Mammary epithelial cell (primary cell): ENCODE measurements around the gene APLP1.

ENCODE experiments used
- CTCF ChIP-seq, 2 donors: IDR thresholded peaks in 1 of 2; conservative IDR thresholded peaks in 1 of 2; 2 replicates each; pipeline ENCODE4 v1.5.1; 2011 to 2012; ENCODE audit warnings: inconsistent platforms in 2 of 2, low read length in 2 of 2, mild to moderate bottlenecking in 2 of 2, control low read depth in 1 of 2, low read depth in 1 of 2; ENCODE audit not compliant: insufficient read depth in 1 of 2; ENCODE audit errors: extremely low read depth in 1 of 2
- EZH2 ChIP-seq: IDR thresholded peaks from 2 replicates; pipeline ENCODE4 v1.6.1; 2012; ENCODE audit warnings: low read length, inconsistent platforms, borderline replicate concordance

GRCh38 chr19:35901055-35901644, 32.8 kb downstream of the APLP1 start:
- no peak for TF ChIP-seq CTCF (conservative IDR thresholded peaks at IDR 0.05 in 1 of 2, IDR thresholded peaks at IDR 0.05 in 1 of 2; ENCODE audit: extremely low read depth in 1 of 2, insufficient read depth in 1 of 2, low read depth in 1 of 2, low read length in 2 of 2)
- no peak for TF ChIP-seq EZH2
